ENCODE measurements around the gene CFAP410.

CFAP410 gene

DNA sequence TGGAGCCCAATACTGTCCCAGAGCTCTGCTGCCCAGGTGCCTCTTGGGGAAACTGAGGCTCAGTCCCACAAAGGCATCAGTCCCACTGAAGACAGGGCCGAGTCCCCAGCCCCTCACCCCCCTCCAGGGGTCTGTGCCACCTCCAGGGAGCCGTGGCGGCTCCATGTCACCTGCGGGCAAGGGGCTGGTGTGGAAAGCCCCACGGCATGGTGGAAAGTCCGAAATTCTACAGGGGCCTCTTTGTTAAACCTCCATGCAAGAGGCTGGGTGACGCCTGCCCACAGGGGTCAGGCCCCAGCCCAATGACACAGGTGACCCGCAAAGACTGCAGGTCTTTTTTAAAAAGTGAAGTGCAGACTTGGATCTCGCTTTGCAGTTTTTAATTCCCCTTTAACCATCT, 56.8 kb downstream of the CFAP410 start:
- no peak for DNase-seq

DNA sequence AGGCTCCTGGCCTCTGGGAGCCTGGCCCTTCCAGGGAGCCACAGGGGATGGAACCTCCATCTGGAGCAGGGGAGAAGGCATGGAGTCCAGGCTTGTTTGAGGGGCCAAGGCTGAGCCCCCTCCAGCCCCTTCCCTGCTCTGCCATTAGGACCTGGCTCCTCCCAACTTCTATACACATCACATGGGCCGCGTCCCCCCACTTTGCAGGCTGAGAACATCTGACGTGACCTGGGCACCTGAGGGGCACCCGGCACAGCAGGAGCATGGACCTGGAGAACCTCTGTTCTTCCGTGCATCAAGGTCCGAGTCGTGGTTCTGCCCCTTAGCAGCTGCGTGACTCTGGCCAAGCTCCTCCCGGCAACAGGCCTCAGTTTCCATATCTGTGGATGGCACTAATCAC, 57.4 kb downstream of the CFAP410 start:
- no peak for DNase-seq

DNA sequence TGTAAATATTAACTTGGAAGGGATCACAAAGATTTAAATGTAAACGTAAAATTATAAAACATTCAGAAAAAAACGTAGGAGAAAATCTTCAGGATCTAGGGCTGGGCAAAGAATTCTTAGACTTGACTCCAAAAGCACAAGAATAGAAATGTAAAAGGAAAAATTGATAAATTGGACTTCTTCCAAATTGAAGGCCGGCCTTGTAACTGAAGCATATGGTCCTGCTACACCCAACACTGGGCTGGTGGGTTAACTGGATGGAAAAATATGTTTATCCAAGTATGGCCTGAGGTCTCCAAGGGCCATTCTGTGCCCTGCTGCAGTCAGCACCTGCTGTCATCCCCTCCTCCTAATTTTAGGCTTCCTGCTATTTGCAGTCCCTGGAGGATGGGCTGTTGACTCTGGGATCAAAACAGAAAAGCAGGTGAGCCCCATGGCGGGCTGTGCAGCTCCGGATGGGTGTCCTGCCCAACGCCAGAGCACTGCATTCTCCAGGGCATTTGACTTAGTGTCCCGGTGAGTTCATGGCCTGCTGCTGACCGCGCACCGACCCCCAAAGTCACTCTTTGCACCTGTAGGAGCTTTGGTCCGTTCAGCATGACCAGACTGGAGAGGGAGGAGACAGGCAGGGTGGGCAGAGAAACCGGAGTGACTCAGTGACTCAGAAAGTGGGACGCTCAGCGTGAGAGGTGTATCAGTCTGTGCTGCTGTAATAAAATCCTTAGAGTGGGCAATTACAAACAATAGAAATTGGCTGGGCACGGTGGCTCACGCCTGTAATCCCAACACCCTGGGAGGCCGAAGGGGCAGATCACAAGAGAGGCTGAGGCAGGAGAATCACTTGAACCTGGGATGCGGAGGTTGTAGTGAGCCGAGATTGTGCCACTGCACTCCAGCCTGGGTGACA, 59.6 kb downstream of the CFAP410 start:
- DNase-seq: no peak
